ENCODE measurements around the gene ATPAF1. TPM values are rescaled to one million over a fixed set of nuclear protein-coding genes. Genes with fewer than 3 reads are reported as not detected.

Gene ATPAF1
- total RNA-seq, 2 experiments from 2014 or later = 47.4 to 55.0 TPM

- H3K36me3 Mint-ChIP-seq (ENCODE audit: low read depth) = peaks cover 50% of the 10 kb centered on the region
- H3K4me1 Mint-ChIP-seq (ENCODE audit: low read depth) = no peaks in the 10 kb centered on the region
- no peaks in the 10 kb centered on the region for H3K9me3 Mint-ChIP-seq (ENCODE audit: insufficient read depth)
- CTCF ChIA-PET = no interaction called here
- no peak for ATAC-seq
- DNase-seq = no peak
- POLR2A ChIA-PET = no interaction called here
- no peaks in the 10 kb centered on the region for H3K27me3 Mint-ChIP-seq (ENCODE audit: low read depth)
- H3K4me3 Mint-ChIP-seq = no peak overlapping the region
- H3K27ac Mint-ChIP-seq = no peak overlapping the region
These were observed 21.8 kb downstream of the ATPAF1 start for GRCh38 chr1:46646331-46646730.

- Mint-ChIP-seq H3K27me3 (ENCODE audit: low read depth) (no peaks in the 10 kb centered on the region), H3K9me3 (ENCODE audit: insufficient read depth) (no peaks in the 10 kb centered on the region), H3K4me3 (no peak overlapping the region), H3K4me1 (ENCODE audit: low read depth) (no peaks in the 10 kb centered on the region), H3K36me3 (ENCODE audit: low read depth) (peaks cover 47% of the 10 kb centered on the region), H3K27ac (no peak overlapping the region)
- DNase-seq (no peak), ATAC-seq (no peak)
- ChIA-PET CTCF (no interaction called here), POLR2A (interaction anchor here (0.7 kb wide), 1 partner anchor 231 kb away, joined by 4 read pairs; no protein-coding TSS in a partner anchor)
These were observed 22.3 kb downstream of the ATPAF1 start for GRCh38 chr1:46645815-46646214.

GRCh38 chr1:46643368-46643775, 24.8 kb downstream of the ATPAF1 start:
- H3K27ac Mint-ChIP-seq = no peak overlapping the region

GRCh38 chr1:46642115-46642680, 26.0 kb downstream of the ATPAF1 start:
- no peak overlapping the region for H3K4me3 Mint-ChIP-seq
- no peaks in the 10 kb centered on the region for H3K27me3 Mint-ChIP-seq (ENCODE audit: low read depth)
- ATAC-seq (no peak), DNase-seq (no peak)
- peaks cover 24% of the 10 kb centered on the region for H3K36me3 Mint-ChIP-seq (ENCODE audit: low read depth)
- POLR2A ChIA-PET = no interaction called here
- CTCF ChIA-PET = no interaction called here
- no peaks in the 10 kb centered on the region for H3K4me1 Mint-ChIP-seq (ENCODE audit: low read depth)
- no peaks in the 10 kb centered on the region for H3K9me3 Mint-ChIP-seq (ENCODE audit: insufficient read depth)
- H3K27ac Mint-ChIP-seq = no peak overlapping the region

More at GRCh38 chr1:46643368-46643775, 24.8 kb downstream of the ATPAF1 start:
- no peak for ATAC-seq
- no peak overlapping the region for H3K4me3 Mint-ChIP-seq
- H3K27me3 Mint-ChIP-seq (ENCODE audit: low read depth) = no peaks in the 10 kb centered on the region
- DNase-seq = no peak
- CTCF ChIA-PET = no interaction called here
- peaks cover 30% of the 10 kb centered on the region for H3K36me3 Mint-ChIP-seq (ENCODE audit: low read depth)
- H3K9me3 Mint-ChIP-seq (ENCODE audit: insufficient read depth) = no peaks in the 10 kb centered on the region
- no peaks in the 10 kb centered on the region for H3K4me1 Mint-ChIP-seq (ENCODE audit: low read depth)
- POLR2A ChIA-PET = no interaction called here

GRCh38 chr1:46639547-46639946, 28.6 kb downstream of the ATPAF1 start:
- POLR2A ChIA-PET = no interaction called here
- CTCF ChIA-PET = no interaction called here
- Mint-ChIP-seq H3K4me3 (no peak overlapping the region), H3K27ac (no peak overlapping the region), H3K9me3 (ENCODE audit: insufficient read depth) (no peaks in the 10 kb centered on the region), H3K27me3 (ENCODE audit: low read depth) (no peaks in the 10 kb centered on the region), H3K4me1 (ENCODE audit: low read depth) (peaks cover 7% of the 10 kb centered on the region), H3K36me3 (ENCODE audit: low read depth) (peaks cover 28% of the 10 kb centered on the region)
- ATAC-seq (no peak), DNase-seq (no peak)

GRCh38 chr1:46638921-46639320, 29.2 kb downstream of the ATPAF1 start:
- Mint-ChIP-seq H3K4me3 (no peak overlapping the region), H3K27ac (no peak overlapping the region), H3K4me1 (ENCODE audit: low read depth) (peaks cover 7% of the 10 kb centered on the region), H3K36me3 (ENCODE audit: low read depth) (peaks cover 33% of the 10 kb centered on the region), H3K27me3 (ENCODE audit: low read depth) (no peaks in the 10 kb centered on the region), H3K9me3 (ENCODE audit: insufficient read depth) (no peaks in the 10 kb centered on the region)
- POLR2A ChIA-PET = no interaction called here
- DNase-seq (no peak), ATAC-seq (no peak)
- CTCF ChIA-PET = no interaction called here

- DNase-seq (no peak), ATAC-seq (no peak)
- Mint-ChIP-seq H3K36me3 (ENCODE audit: low read depth) (peaks cover 38% of the 10 kb centered on the region), H3K4me1 (ENCODE audit: low read depth) (peaks cover 7% of the 10 kb centered on the region), H3K9me3 (ENCODE audit: insufficient read depth) (no peaks in the 10 kb centered on the region), H3K27me3 (ENCODE audit: low read depth) (no peaks in the 10 kb centered on the region), H3K4me3 (no peak overlapping the region), H3K27ac (no peak overlapping the region)
- ChIA-PET CTCF (no interaction called here), POLR2A (no interaction called here)
These were observed 30.6 kb downstream of the ATPAF1 start for GRCh38 chr1:46637444-46638083.

- ChIA-PET CTCF (no interaction called here), POLR2A (interaction anchor here (1.1 to 1.2 kb wide), 2 partner anchors 14 to 21 kb away, joined by 4 to 6 read pairs; no protein-coding TSS in a partner anchor)
- no peak for DNase-seq
- Mint-ChIP-seq H3K4me3 (no peak overlapping the region), H3K27me3 (ENCODE audit: low read depth) (no peaks in the 10 kb centered on the region), H3K9me3 (ENCODE audit: insufficient read depth) (no peaks in the 10 kb centered on the region), H3K36me3 (ENCODE audit: low read depth) (peaks cover 34% of the 10 kb centered on the region), H3K27ac (peak overlapping the region; percentile 33), H3K4me1 (ENCODE audit: low read depth) (peaks cover 7% of the 10 kb centered on the region)
- ATAC-seq = no peak
These were observed 33.0 kb downstream of the ATPAF1 start for GRCh38 chr1:46635205-46635604.

- ChIA-PET POLR2A (no interaction called here), CTCF (no interaction called here)
- Mint-ChIP-seq H3K27ac (no peak overlapping the region), H3K9me3 (ENCODE audit: insufficient read depth) (no peaks in the 10 kb centered on the region), H3K36me3 (ENCODE audit: low read depth) (peaks cover 26% of the 10 kb centered on the region), H3K27me3 (ENCODE audit: low read depth) (no peaks in the 10 kb centered on the region), H3K4me3 (no peak overlapping the region), H3K4me1 (ENCODE audit: low read depth) (peaks cover 5% of the 10 kb centered on the region)
- DNase-seq = no peak
- no peak for ATAC-seq
These were observed 37.4 kb downstream of the ATPAF1 start for GRCh38 chr1:46630719-46631118.

GRCh38 chr1:46623743-46624644, 44.2 kb downstream of the ATPAF1 start:
- Mint-ChIP-seq H3K4me1 (ENCODE audit: low read depth) (peaks cover 10% of the 10 kb centered on the region), H3K9me3 (ENCODE audit: insufficient read depth) (no peaks in the 10 kb centered on the region)

GRCh38 chr1:46622344-46622743, 45.8 kb downstream of the ATPAF1 start:
- H3K4me1 Mint-ChIP-seq (ENCODE audit: low read depth) = peaks cover 22% of the 10 kb centered on the region
- CTCF ChIA-PET = interaction anchor here (1.8 kb wide), 1 partner anchor 103 kb away, joined by 9 read pairs; no protein-coding TSS in a partner anchor
- no peaks in the 10 kb centered on the region for H3K27me3 Mint-ChIP-seq (ENCODE audit: low read depth)
- POLR2A ChIA-PET = no interaction called here
- ATAC-seq = no peak
- H3K9me3 Mint-ChIP-seq (ENCODE audit: insufficient read depth) = no peaks in the 10 kb centered on the region
- no peak for DNase-seq
- H3K36me3 Mint-ChIP-seq (ENCODE audit: low read depth) = no peaks in the 10 kb centered on the region
- H3K4me3 Mint-ChIP-seq = no peak overlapping the region
- H3K27ac Mint-ChIP-seq = no peak overlapping the region

More at GRCh38 chr1:46623743-46624644, 44.2 kb downstream of the ATPAF1 start:
- no peaks in the 10 kb centered on the region for H3K27me3 Mint-ChIP-seq (ENCODE audit: low read depth)
- H3K36me3 Mint-ChIP-seq (ENCODE audit: low read depth) = no peaks in the 10 kb centered on the region
- no peak for DNase-seq
- H3K27ac Mint-ChIP-seq = no peak overlapping the region
- CTCF ChIA-PET = interaction anchor here (1.4 to 1.7 kb wide), 2 partner anchors 101 to 177 kb away, joined by 3 to 5 read pairs; no protein-coding TSS in a partner anchor
- POLR2A ChIA-PET = interaction anchor here (1.2 kb wide), 1 partner anchor 29 kb away, joined by 3 read pairs; no protein-coding TSS in a partner anchor
- H3K4me3 Mint-ChIP-seq = no peak overlapping the region
- no peak for ATAC-seq

GRCh38 chr1:46621930-46622329, 46.2 kb downstream of the ATPAF1 start:
- DNase-seq (no peak), ATAC-seq (no peak)
- POLR2A ChIA-PET = no interaction called here
- no peaks in the 10 kb centered on the region for H3K27me3 Mint-ChIP-seq (ENCODE audit: low read depth)
- no peak overlapping the region for H3K4me3 Mint-ChIP-seq
- H3K36me3 Mint-ChIP-seq (ENCODE audit: low read depth) = no peaks in the 10 kb centered on the region
- peaks cover 26% of the 10 kb centered on the region for H3K4me1 Mint-ChIP-seq (ENCODE audit: low read depth)
- CTCF ChIA-PET = interaction anchor here (1.8 kb wide), 1 partner anchor 104 kb away, joined by 9 read pairs; no protein-coding TSS in a partner anchor
- no peaks in the 10 kb centered on the region for H3K9me3 Mint-ChIP-seq (ENCODE audit: insufficient read depth)
- H3K27ac Mint-ChIP-seq = no peak overlapping the region
